Activated gamma-delta T cell (primary cell): ENCODE data around the gene ZNF716.
"Not testable (repeated sequence)": the region's sequence is repeated elsewhere in the genome, so short reads cannot be mapped to it uniquely, and the experiment has no call there.

ENCODE experiments used
- DNase-seq: peaks from one replicate; lab custom pipeline; 2025; lab: John Stamatoyannopoulos, UW

The ZNF716 gene

DNA sequence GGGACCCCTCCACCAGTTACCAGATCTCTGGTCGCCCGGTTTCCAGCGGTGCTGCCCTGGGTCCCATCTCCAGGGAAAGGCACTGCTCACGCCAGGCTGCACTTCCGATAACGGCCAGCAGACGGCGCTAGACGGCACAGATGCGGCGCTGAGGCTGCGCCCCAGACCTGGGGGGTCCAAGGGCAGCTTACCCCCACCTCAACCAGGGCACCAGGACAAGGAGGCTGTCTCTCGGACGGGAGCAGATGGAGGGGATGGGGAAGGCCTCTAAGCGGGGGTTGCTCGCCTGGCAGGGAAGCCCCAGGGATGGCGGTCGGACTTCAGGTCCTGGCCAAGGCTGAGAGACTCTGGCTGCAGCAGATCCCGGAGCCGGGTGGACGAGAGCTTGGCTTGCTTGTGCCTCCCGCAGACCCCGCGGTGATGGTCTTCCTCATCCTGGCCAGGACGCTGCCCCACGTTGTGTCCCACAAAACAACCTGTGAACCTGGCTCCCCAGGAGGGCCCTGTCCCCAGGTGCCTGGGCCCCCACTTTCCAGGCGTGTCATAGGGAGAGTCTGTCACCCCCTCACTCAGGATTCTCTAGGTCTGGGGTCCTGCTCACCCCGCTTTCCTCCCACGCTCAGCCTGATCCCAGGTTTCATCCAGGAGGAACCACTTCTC is 23.9 kb upstream of the ZNF716 start:
- DNase-seq: no peak

DNA sequence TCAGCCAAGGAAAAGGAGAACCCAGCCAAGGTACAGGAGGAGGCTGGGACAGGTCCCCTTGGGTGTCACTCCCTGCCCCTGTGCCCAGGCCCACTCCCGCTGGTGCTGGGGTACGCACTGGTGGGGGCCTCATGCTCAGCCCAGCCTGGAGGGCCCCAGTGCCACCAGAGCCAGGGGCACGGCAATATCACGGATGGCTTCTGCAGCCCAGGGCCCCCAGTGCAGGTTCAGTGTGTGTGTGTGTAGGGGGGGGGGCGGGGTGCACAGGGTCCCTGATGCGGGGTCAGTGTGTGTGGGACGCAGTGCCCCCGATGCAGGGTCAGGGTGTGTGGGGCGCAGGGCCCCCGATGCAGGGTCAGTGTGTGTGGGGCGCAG is 23.4 kb upstream of the ZNF716 start:
- DNase-seq: no peak

DNA sequence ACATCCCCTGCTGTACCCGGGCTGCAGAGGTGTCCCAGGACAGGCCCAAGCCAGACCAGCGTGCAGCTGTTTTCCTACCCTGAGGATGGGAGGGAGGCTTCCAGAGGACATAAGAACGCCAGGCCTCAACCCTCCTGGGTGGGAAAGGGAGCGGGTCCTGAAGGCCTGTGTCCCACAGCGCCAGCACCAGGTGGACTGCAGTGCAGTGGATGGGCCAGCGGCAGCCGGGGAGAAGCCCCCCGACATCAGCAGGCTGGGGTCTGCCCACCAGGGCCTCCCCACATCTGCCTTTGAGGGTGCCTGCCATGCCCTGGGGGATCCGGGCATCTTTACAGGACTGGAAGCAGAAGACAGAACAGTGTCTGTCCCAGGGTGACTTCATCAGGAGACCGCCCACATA is 22.8 kb upstream of the ZNF716 start:
- no peak for DNase-seq

DNA sequence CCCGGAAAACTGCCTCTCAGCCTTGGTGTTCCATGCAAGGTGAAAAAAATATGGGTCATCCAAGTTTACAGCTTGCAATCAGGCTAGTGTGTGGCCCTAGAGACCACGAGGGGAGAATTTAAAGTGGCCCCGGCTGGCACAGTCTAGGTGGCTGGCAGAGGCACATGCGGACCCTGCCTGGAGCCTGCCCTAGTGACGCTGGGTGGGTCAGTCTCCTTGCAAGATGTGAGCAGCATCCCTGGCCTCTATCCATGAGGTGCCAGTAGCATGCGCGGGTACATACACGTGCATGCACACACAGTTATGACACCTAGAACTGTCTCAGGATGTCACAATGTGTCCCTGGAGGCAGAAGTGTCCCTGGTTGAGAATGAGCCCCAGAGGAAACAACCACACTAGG is 22.4 kb upstream of the ZNF716 start:
- DNase-seq: no peak

DNA sequence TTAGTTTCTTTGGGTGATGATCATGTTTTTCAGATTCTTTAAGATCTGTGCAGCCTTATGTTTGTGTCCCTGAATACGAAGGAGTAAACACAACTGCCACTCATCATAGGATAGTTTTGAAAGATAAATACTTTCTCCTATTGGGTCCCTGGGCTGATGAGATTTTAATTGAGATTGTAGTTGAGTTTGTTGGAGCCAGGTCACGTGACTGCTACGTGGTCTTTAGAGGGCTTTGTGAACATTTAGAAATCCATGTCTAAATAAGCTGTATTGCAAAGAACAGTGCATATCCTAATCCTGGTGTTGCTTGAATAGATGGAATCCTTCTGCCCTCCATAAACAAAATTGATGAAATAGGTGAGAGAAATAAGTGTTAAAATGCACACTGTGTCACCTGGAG is 17.4 kb upstream of the ZNF716 start:
- DNase-seq: no peak

DNA sequence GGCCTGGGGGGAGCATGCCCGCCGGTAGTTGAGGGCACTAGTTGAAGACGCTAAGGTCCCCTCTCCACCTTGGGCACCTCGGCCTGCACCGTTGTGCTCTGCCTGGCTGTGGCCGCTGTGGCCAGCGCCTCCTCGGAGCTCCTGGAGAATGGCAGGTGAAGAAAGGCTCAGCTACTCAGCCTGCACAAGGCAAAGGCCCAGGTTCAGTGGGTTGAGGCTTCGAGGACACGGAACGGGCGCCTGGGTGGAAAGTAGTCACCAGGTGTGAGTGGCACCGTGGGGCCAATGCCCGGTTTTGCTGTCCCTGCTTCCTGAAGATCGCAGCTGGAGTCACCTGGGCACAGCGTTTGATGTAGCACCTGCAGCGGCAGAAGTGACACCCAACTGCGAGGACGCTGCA is 12.4 kb upstream of the ZNF716 start:
- no peak for DNase-seq

DNA sequence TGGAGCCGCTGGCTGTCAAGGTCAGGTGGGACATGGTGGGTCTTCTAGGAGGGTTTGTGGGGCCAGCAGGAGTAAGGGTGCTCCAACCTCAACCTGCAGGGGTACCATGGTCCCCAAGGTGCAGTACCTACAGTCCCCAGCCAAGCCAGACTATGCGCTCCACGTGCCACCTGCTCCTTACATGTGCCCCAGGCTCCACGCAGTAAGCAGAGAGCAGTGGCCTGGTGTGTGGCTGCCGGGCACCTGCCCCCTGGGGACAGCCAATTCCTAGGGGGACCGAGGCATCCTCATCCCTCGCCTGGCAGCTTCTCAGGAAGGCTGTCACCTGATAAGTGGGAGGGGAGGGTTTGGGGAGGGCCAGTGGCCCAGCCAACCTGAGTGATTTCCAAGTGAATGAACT is 11.7 kb upstream of the ZNF716 start:
- no peak for DNase-seq

DNA sequence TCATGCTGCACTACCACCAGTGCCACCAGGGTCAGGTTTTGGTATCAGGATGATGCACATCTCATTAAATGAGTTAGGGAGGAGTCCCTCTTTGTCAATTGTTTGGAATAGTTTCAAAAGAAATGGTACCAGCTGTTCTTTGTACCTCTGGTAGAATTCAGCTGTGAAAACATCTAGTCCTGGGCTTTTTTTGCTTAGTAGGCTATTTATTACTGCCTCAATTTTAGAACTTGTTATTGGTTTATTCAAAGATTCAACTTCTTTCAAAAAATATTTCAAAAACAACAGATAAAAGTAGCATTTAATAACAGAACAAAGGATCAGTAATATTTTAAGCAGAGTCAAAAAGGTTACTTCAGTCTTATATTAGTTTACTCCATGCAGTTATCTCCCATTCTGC is 6.4 kb upstream of the ZNF716 start:
- no peak for DNase-seq

DNA sequence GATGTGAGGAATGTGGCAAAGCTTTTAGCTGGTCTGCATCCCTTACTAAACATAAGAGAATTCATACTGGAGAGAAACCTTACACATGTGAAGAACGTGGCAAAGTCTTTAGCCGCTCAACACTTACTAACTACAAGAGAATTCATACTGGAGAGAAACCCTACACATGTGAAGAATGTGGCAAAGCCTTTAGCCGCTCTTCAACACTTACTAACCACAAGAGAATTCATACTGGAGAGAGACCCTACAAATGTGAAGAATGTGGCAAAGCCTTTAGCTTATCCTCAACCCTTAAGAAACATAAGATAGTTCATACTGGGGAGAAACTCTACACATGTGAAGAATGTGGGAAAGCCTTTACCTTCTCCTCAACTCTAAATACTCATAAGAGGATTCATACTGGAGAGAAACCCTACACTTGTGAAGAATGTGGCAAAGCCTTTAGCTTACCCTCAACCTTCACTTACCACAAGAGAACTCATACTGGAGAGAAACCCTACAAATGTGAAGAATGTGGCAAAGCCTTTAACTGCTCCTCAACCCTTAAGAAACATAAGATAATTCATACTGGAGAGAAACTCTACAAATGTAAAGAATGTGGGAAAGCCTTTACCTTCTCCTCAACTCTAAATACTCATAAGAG is 19.3 kb downstream of the ZNF716 start:
- DNase-seq: not testable (repeated sequence)

DNA sequence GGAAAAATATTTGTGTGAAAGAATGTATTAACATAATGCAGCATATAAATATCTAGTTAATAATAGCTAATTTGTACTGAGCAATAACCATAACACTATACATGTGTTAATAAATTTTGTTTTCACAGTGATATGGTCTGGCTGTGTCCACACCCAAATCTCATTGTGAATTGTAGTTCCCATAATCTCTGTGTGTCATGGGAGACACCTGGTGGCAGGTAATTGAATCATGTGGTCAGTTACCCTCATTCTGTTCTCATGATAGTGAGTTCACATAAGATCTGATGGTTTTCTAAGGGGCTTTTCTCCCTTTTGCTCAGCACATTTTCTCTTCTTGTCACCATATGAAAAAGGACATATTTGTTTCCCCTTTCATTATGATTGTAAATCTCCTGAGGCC is 30.3 kb downstream of the ZNF716 start:
- DNase-seq: not testable (repeated sequence)

DNA sequence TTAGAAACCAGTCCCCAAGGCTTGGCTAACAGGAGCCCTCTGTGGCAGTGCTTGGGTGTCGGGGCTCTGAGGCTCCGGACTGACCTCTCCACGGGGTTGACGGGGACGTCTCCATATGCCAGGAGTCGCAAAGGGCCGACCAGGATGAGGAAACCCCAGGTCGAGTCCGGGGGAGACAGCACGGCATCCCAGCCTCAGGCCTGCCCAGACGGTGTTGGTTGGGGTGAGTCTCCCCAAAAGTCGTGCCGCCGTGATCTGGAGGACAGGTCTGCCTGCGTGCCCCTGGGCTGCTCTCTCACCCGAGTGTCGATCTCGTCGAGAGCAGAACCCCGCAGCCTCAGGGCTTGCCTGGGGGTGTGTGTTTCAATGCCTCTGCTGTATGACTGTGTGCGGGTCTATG is 35.0 kb downstream of the ZNF716 start:
- DNase-seq: not testable (repeated sequence)

DNA sequence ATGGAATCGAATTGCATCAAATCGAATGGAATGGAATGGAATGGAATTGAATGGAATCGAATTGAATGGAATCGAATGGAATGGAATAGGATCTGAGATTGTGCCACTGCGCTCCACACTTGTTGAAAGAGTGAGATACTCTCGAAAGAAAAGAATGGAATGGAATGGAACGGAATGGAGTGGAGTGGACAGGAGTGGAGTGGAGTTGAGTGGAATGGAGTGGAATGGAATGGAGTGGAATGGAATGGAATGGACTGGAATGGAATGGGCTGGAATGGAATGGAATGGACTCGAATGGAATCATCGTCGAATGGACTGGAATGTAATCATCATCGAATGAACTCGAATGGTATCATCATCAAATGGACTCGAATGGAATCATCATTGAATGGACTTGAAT is 38.0 kb downstream of the ZNF716 start:
- no peak for DNase-seq

DNA sequence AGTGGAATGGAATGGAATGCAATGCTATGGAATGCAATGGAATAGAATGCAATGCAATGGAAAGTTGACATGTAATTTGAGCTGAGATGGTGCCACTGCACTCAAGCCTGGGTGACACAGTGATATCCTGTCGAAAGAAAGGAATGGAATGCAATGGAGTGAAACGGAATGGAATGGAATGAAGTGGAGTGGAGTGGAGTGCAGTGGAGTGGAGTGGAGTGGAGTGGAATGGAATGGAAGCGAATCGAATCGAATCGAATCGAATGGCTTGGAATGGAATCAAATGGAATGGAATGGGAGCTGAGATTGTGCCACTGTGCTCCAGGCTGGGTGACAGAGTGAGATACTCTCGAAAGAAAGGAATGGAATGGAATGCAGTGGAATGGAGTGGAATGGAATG is 45.1 kb downstream of the ZNF716 start:
- not testable (repeated sequence) for DNase-seq

DNA sequence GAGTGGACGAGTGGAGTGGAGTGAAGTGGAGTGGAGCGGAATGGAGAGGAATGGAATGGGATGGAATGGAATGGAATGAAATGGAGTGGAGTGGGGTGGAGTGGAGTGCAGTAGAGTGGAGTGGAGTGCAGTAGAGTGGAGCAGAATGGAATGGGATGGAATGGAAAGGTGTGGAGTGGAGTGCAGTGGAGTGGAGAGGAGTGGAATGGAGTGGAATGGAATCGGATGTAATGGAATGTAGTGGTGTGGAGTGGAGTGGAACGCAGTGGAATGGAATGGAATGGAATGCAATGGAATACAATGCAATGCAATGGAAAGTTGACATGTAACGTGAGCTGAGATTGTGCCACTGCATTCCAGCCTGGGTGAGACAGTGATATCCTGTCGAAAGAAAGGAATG is 46.4 kb downstream of the ZNF716 start:
- DNase-seq: no peak

DNA sequence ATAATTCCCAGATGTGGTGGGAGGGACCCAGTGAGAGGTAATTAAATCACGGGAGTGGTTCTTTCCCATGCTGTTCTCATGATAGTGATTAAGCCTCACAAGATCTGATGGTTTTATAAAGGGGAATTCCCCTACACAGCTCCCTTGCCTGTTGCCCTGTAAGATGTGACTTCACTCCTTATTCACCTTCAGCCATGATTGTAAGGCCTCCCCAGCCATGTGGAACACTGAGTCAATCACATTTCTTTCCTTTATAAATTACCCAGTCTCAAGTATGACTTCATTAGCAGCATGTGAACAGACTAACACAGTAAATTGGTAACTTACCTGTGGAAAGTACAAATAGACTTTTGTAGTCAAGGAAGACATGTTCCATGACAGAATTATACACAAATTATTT is 55.2 kb downstream of the ZNF716 start:
- DNase-seq: no peak
